AG08396 (cell line): Measurements from ENCODE around the gene VRTN.

ENCODE experiments used
- DNase-seq: peaks from one replicate; pipeline ENCODE4 v3.0.0; 2012; ENCODE audit warnings: low spot score, mixed read lengths

Gene VRTN

DNA sequence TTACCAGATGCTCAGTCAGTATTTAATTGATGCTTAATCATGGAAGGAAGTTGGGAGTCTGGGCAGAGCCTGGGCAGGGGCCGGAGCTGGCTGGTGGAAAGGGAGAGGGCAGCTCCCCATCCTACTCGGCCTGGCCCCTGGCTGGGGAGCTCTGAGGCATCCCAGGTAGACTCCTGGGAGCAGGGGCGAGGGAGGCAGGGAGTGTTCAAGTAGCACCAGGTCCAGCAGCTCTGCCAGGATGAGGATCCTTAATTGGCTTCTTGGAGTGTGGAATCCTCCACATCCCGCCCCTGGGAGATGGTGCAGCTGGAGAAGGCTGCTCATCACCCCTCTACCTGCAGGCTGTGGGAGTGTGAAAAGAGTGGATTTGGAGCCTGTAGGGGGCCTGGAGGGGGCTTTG, 46.8 kb downstream of the VRTN start:
- DNase-seq: no peak

DNA sequence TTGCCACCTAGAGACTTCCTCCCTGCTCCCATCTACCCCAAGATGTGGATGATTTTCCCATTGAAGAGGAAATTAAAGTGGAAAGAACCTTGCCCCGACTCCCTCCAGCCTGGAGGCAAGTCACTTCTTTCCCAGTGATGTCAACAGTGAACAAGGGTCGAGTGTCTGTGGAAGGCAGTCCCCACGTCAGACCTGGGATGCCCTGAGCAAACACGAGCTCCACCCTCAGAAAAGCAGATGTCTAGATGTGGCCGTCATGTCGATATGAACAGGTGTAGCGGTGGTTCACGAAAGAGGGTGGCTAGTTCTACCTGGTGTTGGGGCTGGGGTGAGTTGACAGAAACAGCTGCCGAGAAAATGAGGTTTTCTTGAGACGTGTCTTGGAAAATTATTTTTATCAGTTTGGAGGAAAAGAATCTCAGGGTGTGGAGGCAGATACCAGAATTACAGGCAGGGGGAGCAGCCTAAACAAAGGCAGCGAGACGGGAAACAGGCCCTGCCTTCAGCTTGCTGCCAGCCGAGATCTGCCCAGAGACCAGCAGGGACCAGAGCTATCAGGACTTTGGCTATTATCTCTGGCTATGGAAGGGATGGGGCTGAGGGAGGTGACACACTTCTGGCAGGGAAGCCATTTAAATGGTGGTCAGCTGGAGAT, 51.9 kb downstream of the VRTN start:
- peak; percentile 47 for DNase-seq

GRCh38 chr14:74400919-74401503, 52.7 kb downstream of the VRTN start:
- no peak for DNase-seq

- no peak for DNase-seq
These were observed 53.4 kb downstream of the VRTN start for GRCh38 chr14:74401504-74402241.

- DNase-seq: no peak
These were observed 54.4 kb downstream of the VRTN start for GRCh38 chr14:74402401-74403251.

DNA sequence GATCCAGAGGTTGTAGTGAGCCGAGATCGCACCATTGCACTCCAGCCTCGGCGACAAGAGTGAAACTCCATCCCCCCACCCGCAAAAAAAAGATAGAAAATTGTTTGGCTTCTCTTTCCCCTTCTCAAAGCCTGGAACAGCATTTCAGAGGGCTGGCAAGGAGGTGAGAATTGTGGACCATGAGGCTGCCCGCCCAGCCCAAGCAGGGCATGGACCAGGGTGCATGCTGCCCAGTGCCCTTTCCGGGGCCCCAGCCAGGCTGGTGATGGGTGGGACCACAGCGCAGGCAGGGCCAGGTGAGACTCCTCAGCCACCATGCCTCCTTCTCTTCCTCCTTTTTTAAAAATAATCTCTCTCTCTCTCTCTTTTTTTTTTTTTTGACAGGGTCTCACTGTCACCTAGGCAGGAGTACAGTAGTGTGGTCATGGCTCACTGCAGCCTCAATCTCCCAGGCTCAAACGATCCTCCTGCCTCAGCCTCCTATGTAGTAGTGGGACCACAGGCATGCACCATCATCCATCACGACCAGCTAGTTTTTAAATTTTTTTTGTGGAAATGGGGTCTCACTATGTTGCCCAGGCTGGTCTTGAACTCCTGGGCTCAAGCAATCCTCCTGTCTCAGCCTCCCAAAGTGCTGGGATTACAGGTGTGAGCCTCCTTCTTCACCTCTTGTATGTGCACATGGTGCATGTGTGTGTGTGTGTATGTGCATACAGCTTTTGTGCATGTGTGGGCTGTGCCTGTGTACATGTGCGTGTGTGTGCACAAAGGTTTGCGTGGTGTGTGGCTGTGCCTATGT, 55.5 kb downstream of the VRTN start:
- DNase-seq: no peak

GRCh38 chr14:74404435-74404834, 56.2 kb downstream of the VRTN start:
- no peak for DNase-seq

- DNase-seq: no peak
These were observed 57.4 kb downstream of the VRTN start for GRCh38 chr14:74405663-74406062.

DNA sequence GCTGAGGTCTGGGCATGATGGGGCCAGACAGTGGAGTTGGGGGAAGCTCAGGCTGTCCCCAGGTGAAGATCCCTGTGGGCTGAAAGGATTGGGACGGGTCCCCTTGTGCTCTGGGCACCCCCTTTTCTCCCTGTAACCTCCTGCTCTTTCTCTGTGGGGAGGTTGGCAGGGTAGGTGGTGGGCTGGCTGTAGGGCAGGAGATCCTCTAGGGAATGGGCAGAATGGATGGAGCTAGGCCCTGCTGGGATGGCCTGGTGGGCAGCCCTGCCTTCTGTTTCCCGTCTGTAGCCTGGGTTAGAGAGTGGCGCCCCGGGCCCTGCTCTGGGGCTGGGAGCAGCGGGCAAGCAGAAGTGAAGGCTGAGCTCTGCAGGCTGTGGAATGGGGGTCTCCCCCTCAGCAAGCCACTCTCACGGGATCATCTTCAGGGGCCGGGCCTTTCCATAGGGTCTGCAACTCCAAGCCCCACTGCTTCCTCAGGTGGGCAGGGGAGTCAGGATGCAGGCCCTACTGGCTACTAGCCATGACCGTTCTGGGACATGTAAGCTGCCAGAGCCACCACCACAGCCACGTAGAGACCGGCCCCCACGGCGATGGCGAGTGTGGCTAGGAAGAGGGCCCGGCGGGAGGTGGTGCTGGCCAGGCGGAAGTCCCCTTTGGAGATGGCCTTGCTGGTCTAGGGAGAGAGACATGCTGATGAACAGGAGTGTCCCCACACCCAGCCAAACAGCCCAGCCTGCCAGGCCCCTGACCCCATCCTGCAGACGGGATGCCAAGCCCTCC, 58.9 kb downstream of the VRTN start:
- DNase-seq: no peak

DNA sequence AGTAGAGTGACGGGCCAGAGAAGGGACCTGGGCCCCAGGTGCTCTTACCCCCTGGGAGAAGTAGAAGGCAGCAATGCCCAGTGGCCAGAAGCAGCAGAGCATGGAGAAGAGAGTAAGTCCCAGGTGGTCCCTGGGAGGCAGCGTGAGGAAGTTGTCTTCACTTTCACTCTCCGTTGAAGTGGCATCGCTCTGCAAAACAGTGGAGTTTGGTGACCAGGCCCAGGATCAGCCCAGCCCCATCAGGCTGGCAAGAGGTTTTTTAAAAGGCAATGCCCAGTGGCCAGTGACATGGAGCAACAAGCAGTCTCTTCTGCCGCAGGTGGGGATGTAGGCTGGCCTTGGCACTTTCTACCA, 59.5 kb downstream of the VRTN start:
- DNase-seq: no peak

- DNase-seq: no peak
These were observed 60.6 kb downstream of the VRTN start for GRCh38 chr14:74408870-74409269.

DNA sequence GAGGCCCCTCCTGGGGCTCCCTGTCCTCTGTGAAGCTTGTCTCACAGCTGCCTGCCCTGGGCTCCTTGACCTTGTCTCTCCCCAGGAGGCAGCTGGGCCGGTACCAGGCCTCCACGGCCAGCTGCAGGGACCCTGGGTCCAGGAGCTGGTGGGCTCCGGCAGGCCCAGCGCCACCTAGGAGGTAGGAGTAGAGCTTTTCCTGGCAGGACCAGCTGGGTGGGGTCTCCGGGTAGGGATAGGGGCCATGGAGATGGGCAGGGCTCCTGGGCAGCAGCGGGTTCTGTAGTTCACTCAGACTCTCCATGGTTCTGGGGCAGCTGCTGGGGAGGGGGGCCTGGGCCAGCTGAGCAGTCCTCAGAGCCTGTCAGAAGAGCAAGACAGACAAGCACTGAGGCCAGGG, 61.2 kb downstream of the VRTN start:
- no peak for DNase-seq
